Measurements from ENCODE around the gene OXCT2. TPM values are rescaled to one million over a fixed set of nuclear protein-coding genes. Genes with fewer than 3 reads are reported as not detected.

OXCT2 gene
- total RNA-seq, 1 experiment from 2014 or later: 6.4 TPM

DNA sequence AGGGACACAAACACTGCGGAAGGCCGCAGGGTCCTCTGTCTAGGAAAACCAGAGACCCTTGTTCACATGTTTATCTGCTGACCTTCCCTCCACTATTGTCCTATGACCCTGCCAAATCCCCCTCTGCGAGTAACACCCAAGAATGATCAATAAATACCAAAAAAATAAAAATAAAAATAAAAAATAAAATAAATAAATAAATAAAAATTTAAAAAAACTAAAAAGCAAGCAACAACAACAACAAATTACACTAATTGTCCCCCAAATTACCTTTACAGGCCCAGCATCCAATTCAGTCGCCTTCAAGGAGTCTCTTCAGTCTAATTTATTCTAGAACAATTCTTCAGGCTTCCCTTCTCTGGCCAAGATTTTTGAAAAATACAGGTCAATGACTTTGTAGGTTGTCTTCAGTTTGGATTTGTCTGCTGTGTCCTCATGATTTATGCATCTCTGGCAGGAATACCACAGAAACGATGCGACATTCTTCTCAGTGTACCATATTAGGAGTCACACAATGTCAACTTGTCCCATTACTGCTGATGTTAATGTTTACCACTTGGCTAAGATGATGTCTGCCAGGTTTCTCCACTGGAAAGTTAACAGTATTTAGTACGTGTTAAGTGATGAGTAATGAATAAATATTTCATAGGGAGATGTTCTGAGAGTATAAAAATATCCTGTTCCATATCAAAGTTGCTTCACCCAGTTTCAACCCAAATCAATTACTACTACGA, 37.8 kb upstream of the OXCT2 start:
- Mint-ChIP-seq H3K36me3 (ENCODE audit: insufficient read depth, unreplicated experiment) (no peaks in the 10 kb centered on the region), H3K4me3 (ENCODE audit: unreplicated experiment) (no peak overlapping the region), H3K27me3 (ENCODE audit: insufficient read depth, unreplicated experiment) (no peaks in the 10 kb centered on the region), H3K9me3 (ENCODE audit: unreplicated experiment) (no peaks in the 10 kb centered on the region), H3K27ac (ENCODE audit: unreplicated experiment) (no peak overlapping the region), H3K4me1 (ENCODE audit: low read depth, unreplicated experiment) (no peaks in the 10 kb centered on the region)
- intact Hi-C loops (cut with micrococcal nuclease; ENCODE audit: unreplicated experiment): no loop called here
- no peaks in the 10 kb centered on the region for H3K36me3 ChIP-seq (ENCODE audit: control insufficient read depth, insufficient read depth, low read length)
- no peak for DNase-seq
- ChIA-PET POLR2A (no interaction called here), CTCF (no interaction called here)
- H3K9me3 ChIP-seq: no peaks in the 10 kb centered on the region
- no peaks in the 10 kb centered on the region for H3K4me1 ChIP-seq
- TF ChIP-seq, protein P1, sequence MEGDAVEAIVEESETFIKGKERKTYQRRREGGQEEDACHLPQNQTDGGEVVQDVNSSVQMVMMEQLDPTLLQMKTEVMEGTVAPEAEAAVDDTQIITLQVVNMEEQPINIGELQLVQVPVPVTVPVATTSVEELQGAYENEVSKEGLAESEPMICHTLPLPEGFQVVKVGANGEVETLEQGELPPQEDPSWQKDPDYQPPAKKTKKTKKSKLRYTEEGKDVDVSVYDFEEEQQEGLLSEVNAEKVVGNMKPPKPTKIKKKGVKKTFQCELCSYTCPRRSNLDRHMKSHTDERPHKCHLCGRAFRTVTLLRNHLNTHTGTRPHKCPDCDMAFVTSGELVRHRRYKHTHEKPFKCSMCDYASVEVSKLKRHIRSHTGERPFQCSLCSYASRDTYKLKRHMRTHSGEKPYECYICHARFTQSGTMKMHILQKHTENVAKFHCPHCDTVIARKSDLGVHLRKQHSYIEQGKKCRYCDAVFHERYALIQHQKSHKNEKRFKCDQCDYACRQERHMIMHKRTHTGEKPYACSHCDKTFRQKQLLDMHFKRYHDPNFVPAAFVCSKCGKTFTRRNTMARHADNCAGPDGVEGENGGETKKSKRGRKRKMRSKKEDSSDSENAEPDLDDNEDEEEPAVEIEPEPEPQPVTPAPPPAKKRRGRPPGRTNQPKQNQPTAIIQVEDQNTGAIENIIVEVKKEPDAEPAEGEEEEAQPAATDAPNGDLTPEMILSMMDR (IDR thresholded peaks at IDR 0.05; ENCODE audit: insufficient read depth in 1 of 2, low read depth in 1 of 2, low read length in 1 of 2, severe bottlenecking in 1 of 2, unreplicated experiment in 1 of 2): no peak
- no peak overlapping the region for H3K4me3 ChIP-seq (ENCODE audit: low read depth, low read length)
- BruUV-seq (replicated peaks): no TSS peak
- no peaks in the 10 kb centered on the region for H3K27me3 ChIP-seq (replicated peaks; ENCODE audit: control insufficient read depth, insufficient read depth, low read length)

DNA sequence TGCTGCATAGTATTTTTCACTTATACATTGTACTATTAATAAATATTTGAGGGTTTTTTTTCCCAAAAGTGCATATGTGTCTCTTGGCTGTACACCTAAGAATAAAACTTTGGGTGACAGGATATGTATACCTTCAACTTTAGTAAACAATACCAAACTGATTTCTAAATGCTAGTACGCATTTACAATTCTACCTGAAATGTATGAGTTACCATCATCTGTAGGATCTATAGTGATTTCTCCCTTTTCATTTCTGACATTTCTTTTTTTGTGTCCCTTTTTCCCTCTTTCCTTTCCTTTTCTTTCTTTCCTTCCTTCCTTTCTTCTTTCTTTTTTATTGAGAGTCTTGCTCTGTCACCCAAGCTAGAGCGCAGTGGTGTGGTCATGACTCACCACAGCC, 34.2 kb upstream of the OXCT2 start:
- Mint-ChIP-seq H3K4me3 (ENCODE audit: unreplicated experiment) (no peak overlapping the region), H3K4me1 (ENCODE audit: low read depth, unreplicated experiment) (no peaks in the 10 kb centered on the region), H3K9me3 (ENCODE audit: unreplicated experiment) (no peaks in the 10 kb centered on the region), H3K27me3 (ENCODE audit: insufficient read depth, unreplicated experiment) (no peaks in the 10 kb centered on the region), H3K36me3 (ENCODE audit: insufficient read depth, unreplicated experiment) (no peaks in the 10 kb centered on the region), H3K27ac (ENCODE audit: unreplicated experiment) (no peak overlapping the region)
- TF ChIP-seq, protein P1 (IDR thresholded peaks at IDR 0.05; ENCODE audit: insufficient read depth in 1 of 2, low read depth in 1 of 2, low read length in 1 of 2, severe bottlenecking in 1 of 2, unreplicated experiment in 1 of 2): no peak
- intact Hi-C loops (cut with micrococcal nuclease; ENCODE audit: unreplicated experiment): no loop called here
- no TSS peak for BruUV-seq (replicated peaks)
- Histone ChIP-seq H3K4me3 (ENCODE audit: low read depth, low read length) (no peak overlapping the region), H3K4me1 (peaks cover under 1% of the 10 kb centered on the region; the same call in 1 of the 2 replicates), H3K27me3 (replicated peaks; ENCODE audit: control insufficient read depth, insufficient read depth, low read length) (no peaks in the 10 kb centered on the region), H3K9me3 (no peaks in the 10 kb centered on the region), H3K36me3 (ENCODE audit: control insufficient read depth, insufficient read depth, low read length) (no peaks in the 10 kb centered on the region)
- ChIA-PET POLR2A (no interaction called here), CTCF (no interaction called here)
- no peak for DNase-seq

DNA sequence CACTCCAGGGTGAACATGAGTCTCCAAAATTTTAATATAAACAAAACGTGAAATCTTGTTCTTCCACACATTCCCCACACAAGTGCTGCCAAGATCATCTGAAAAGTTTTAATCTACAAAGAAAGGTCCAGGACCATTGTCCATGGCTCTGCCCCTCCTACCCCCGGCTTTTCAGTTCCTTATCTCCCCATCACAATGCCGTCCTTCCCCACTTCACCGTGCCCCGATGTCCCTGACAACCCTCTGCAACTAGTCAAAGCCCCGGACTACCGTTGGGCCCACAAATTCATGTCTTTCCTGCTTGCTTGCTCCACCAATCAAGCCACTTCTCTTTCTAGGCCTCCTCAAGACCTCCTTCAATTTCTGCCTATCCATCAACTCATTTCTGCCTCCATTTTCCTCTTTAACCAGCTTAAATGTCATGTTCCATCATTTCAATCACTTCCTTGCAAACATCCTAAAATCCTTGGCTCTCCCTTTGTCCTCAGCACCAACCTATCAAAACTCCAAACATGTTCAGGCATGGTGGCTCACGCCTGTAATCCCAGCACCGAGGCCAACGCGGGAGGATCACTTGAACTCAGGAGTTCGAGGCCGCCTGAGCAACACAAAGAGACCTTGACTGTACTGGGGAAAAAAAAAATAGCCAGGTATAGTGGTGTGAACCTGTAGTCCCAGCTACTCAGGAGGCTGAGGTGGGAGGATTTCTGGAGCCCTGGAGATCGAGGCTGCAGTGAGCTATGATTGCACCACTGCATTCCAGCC, 31.5 kb upstream of the OXCT2 start:
- ChIA-PET POLR2A (no interaction called here), CTCF (no interaction called here)
- H3K4me1 Mint-ChIP-seq (ENCODE audit: low read depth, unreplicated experiment): no peaks in the 10 kb centered on the region
- H3K4me1 ChIP-seq: peaks cover 12% of the 10 kb centered on the region
- TF ChIP-seq, protein P1 (IDR thresholded peaks at IDR 0.05; ENCODE audit: insufficient read depth in 1 of 2, low read depth in 1 of 2, low read length in 1 of 2, severe bottlenecking in 1 of 2, unreplicated experiment in 1 of 2): no peak
- no peaks in the 10 kb centered on the region for H3K36me3 ChIP-seq (ENCODE audit: control insufficient read depth, insufficient read depth, low read length)
- H3K4me3 ChIP-seq (ENCODE audit: low read depth, low read length): no peak overlapping the region
- no peaks in the 10 kb centered on the region for H3K9me3 ChIP-seq
- no peak overlapping the region for H3K4me3 Mint-ChIP-seq (ENCODE audit: unreplicated experiment)
- no peaks in the 10 kb centered on the region for H3K36me3 Mint-ChIP-seq (ENCODE audit: insufficient read depth, unreplicated experiment)
- DNase-seq: no peak
- intact Hi-C loops (cut with micrococcal nuclease; ENCODE audit: unreplicated experiment): no loop called here
- H3K9me3 Mint-ChIP-seq (ENCODE audit: unreplicated experiment): no peaks in the 10 kb centered on the region
- no TSS peak for BruUV-seq (replicated peaks)
- H3K27me3 ChIP-seq (replicated peaks; ENCODE audit: control insufficient read depth, insufficient read depth, low read length): no peaks in the 10 kb centered on the region
- no peaks in the 10 kb centered on the region for H3K27me3 Mint-ChIP-seq (ENCODE audit: insufficient read depth, unreplicated experiment)
- H3K27ac Mint-ChIP-seq (ENCODE audit: unreplicated experiment): no peak overlapping the region
